T-helper 9 cell (primary cell): Measurements from ENCODE around the gene APOO.

Experiments
- DNase-seq: peaks from one replicate; pipeline ENCODE4 v3.0.0-alpha.2; 2020
- total RNA-seq, 2 donors: gene quantifications; one replicate each; lab custom pipeline; 2026; lab: John Stamatoyannopoulos, UW

The APOO gene
- total RNA-seq, result 2.9 to 5.3 reads per million in 2 donors

DNA sequence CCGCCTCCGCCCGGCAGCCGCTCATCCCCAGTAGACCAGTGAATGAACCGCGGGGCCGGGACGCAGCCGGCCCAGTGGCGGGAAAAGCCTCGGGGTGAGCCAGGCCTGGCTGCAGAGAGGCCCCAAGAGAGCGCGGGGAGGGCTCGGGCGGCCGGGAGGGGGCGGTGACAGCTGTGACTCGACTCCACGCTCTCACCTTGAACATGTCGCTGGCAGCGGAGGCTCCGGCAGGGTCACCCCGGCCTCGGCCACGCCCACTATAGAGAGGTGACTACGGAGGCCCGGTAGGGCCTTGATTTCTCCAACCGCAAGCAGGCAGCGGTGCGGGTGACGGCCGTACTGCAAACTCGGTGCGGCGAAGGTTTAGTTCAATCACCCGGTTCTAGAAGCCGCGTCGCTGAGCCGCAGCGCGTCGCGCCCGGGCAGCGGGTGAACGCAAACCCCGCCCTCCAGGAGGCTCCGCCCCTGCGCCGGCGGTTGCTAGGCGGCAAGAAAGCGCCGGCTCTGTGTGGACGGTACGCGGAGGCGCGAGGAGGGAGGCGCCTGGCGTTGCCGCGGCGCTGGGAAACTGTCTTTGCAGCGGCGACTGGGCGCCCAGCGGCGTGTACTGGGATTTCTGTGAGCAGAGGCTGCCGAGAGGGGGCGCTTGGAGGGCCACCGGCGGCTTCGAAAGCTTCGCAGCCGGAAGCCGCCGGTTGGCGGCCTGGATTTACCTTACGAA, at the start of gene APOO, which contains the start of gene CXorf58:
Gene APOO, minus strand, starts transcription at position 441 of the 721 bp plus-strand sequence. Its CDS starts 236 bp downstream, at position 205.
Gene CXorf58, plus strand, starts transcription at position 509 of the 721 bp plus-strand sequence. CDS start 2,297 bp downstream, outside the sequence.
- DNase-seq, result peak; percentile 82

DNA sequence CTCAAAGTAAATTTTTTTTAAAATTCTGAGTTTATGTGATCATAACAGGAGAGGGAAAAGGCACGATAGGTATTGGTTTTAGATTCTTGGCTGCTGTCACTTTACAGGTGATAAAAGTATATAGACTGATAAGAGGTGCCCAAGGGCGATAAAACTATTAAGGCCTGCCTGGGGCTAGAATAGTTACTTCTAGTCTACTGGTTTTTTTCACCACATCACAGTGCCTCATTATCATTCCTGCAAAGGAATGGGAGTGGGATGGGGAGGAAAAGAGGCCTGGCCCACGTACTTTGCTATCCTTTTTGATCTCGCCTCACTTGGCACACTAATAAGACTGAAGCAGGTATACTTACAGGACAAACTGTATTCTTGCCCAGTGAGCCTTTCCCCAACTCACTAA, 46.7 kb upstream of the APOO start:
- no peak for DNase-seq

DNA sequence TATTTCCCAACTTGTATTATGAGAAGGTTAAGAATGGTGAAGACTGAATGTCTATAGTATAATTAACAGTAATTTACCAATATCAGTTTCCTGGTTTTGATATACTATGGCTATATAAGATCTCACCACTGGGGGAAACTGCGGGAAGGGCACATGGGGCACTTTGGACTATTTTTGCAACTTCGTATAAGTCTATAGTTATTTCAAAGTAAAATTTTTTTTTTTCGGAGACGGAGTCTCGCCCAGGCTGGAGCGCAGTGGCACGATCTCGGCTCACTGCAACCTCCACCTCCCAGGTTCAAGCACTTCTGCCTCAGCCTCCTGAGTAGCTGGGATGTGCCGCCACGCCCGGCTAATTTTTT, 46.2 kb upstream of the APOO start:
- no peak for DNase-seq

DNA sequence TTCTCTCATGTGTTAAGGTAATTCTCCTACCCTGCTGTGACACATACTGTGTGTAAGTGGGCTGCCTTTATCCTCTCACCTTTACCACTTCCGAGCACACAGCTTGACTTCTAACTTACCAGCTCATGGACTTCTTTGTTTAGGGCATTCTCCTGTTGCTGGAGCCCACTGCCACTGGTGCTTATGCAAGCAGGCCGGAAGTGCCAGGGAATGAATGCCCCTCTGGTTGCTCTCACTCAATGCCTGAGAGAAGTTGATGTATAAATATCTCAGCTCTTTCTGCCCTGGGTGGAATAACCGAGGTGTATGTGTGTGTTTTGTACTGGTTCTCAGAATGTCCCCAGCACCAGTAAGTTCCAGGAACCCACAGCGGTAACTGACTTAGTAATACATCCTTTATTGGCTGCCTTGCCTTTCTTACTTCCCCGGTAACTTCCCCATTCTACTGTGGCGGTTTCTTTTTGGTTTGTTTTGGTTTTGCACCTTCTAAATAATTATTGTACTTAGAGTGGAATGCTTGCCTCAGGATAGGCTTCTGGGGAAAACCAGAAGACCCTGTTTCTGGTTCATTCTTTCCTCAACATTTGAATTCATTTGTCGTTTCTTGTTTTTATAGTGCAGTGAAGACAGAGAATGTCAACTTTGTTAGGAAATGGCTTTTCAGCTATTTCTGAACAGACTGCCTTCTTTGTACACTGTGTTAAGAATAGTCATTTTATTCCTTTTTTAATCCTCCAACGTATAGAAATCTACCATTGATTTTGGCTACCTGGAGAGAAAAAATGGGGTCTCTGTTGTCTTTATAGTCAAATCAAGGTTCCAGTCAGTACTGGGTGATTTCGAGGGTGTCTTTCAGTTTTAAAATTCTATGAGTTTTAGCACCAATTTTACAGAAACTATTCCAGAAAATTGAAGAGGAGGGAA, 45.5 kb upstream of the APOO start:
- DNase-seq, result peak; percentile 4

DNA sequence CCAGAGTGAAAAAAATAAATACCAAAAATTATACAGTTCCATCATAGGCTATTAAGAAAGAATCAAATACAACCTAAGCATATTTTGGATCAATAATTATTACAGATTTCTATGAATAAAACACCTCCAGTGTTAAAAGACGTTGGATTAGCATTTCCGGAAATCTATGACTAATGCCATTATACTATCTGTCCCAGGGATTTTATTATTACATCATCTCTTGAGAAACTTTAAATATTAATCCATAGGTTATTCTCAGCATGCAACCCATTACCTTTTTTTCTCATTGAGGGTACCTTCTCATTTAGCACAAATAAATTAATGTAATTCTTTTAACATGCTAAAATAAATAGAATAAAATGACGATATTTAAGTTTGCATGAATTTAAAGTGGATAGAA, 44.7 kb upstream of the APOO start:
- DNase-seq, result no peak

DNA sequence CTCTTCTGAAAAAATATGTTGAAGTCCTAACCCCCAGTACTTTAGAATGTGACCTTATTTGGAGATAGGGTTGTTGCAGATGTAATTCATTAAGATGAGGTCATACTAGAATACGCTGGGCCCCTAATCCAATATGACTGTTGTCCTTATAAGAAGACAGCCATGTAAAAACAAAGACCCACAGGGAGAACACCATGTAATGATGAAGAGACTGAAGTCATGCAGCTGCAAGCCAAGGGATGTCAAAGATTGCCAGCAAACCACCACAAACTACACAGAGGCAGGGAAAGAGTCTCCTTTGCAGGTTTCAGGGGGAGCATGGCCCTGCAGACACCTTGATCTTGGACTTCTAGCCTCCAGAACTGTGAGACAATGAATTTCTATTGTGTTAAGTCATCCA, 37.5 kb upstream of the APOO start:
- no peak for DNase-seq

DNA sequence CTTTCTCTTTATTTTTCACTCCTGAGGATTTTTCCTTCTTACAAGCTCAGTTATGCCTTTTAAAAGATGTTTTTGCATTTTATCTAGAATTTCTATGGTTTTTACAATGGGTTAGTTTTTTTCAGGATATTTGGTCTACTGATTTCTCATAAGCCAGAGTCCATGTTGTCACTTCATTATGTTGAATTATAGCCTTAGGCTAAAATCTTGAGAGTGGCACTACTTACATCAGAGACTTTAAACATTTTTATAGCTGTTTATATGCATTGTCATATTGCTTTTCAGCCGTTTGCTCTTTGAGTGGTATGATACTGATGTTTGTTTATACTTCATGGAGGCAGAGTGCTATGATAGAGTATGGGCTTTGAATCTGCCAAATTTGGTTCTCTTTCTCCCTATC, 36.5 kb upstream of the APOO start:
- no peak for DNase-seq

DNA sequence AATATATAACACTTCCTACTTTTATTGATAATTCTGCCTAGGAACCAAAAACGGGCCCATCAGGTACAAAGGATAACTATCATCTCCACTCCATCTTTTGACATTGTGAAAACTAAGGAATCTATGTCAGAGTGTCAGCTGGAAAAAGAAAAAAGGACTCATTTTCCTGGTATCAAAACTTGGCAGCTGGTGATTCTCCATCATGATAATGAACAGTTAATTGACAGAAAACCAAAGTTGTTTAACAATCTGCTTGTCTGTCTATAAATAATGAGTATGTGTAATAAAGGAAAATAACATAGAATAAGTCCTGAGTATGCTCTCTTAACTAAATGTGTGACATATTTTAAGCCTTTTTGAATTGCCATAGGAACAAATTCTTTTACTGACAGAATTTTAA, 31.5 kb upstream of the APOO start:
- no peak for DNase-seq

DNA sequence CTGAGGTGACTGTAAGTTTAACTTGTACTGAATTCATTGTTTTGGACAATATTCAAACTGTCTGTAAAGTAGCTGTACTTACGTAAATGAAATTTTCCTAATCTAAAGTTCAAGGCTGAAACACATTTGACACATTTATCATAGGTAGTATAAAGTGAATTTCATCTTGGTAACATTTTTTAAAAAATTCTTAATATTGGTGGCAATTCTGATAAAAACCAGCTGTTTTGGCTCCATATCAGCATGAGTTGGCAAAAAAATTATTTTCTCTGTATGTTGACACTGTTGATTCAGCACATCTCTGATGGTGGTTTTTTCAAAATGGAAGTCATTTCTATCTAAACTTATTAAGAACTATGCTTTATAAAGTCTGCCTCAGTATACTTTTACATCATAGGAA, 31.0 kb upstream of the APOO start:
- no peak for DNase-seq

DNA sequence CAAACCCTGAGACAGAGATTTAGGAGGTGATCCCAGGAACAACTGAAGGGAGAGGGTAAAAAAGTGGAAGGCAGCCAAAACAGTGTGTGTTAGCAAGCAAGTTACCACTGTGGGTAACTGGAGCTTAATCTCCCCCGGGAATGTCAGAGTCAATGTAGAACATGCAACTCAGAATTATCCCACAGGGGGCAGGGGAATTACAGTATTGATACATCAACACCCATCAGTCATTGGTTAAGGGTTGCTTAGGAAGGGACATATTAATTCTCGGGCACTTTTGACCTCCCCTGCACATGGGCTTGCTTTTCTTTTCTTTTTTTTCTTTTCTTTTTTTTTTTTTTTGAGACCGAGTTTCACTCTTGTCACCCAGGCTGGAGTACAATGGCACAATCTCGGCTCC, 29.4 kb upstream of the APOO start:
- DNase-seq, result no peak

DNA sequence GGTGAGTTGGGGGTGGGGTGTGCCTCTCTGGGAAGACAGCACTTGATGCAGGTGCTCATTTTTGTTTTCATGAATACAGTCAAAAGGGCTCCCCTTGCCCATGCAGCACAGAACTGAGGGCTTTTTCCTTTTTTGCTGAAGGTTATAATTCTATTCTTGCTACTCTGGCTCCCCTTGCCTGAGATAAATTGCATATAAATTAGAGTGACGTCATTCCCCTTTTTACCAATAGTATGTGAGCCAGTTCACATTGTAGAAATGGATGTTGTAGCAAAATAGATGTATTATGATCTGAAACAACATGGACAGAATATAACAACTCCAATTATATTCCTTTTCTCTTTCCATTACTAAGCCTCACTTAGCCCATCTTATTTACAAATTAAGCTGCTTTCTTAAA, 28.4 kb upstream of the APOO start:
- no peak for DNase-seq

DNA sequence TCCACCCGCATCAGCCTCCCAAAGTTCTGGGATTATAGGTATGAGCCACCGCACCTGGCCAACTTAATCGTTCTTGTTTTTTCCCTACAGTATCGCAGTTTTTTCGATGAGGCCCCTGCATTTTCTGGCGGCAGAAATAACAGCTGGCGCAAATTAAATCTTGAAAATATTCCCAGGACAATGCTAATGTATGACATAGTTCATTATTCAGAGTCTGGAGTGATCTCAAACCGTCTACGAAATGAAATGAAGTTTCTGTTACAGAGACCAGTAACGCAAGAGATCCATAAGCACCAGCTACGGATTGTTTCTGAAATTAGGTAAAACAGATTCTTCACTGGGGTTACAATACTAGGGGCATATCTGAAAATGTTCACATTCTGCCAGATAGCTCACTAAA, 27.4 kb upstream of the APOO start:
- DNase-seq, result no peak

DNA sequence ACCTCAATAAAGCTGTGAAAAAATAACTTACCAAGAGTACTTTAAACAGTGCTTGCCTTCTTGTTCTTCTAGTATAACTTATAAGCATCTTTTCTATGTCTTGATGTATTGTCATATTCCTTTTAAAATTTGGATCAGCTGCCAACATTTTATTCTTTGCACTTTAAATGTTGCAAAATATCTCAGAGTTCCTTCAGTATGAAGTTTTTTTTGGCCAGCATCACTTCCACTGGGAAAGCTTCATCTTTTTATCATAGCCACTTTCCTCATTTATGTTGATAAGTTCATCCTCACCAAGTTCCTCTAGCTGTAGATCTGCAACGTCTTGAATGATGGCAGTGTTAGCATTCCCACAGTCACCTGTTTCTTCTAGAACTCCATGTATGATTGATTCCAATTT, 24.3 kb upstream of the APOO start:
- DNase-seq, result no peak

DNA sequence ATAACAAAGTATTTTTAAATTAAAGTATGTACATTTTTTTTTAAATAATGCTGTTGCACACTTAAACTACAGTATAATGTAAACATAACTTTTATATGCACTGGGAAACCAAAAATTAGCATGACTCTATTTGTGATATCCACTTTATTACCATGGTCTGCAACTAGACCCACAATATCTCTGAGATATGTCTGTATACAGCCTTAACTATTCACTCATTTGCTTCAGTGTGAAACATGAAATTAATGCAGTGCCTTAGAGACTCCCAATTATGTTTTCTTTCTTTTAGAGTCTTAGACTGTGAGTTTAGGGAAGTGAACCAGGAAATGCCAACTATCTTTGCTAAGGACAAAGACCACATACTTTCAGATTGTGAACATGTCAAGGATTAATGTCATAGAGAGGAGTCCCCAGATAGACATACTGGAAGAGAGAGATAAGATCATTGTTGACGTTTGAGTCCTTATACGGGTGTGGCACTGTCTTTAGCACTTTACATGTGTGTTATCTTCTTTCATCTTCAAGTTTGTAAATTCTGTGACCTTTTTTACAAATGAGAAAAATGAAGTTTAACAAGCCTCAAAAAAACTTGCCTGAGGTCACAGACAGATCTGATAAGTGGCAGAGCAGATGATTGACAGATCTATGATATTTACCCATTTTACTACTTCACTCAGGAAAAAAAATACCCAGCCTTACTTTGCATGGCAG, 23.3 kb upstream of the APOO start:
- no peak for DNase-seq

DNA sequence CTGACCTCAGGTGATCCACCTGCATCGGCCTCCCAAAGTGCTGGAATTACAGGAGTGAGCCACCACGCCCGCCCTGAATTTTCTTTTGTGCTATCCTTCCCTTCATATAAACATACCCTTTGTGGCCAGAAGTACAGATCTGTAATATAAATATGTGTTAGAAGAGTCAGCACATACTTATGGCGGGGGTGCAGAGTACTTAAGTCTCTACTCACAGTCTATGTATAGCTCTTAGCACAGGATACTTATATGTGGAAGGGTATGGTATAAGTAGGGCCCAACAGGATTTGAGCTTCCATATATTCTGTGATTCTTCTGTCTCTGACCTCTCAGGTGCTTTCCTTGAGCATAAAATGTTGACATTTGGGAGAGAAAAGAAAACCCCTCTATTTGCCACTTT, 18.3 kb upstream of the APOO start:
- no peak for DNase-seq

DNA sequence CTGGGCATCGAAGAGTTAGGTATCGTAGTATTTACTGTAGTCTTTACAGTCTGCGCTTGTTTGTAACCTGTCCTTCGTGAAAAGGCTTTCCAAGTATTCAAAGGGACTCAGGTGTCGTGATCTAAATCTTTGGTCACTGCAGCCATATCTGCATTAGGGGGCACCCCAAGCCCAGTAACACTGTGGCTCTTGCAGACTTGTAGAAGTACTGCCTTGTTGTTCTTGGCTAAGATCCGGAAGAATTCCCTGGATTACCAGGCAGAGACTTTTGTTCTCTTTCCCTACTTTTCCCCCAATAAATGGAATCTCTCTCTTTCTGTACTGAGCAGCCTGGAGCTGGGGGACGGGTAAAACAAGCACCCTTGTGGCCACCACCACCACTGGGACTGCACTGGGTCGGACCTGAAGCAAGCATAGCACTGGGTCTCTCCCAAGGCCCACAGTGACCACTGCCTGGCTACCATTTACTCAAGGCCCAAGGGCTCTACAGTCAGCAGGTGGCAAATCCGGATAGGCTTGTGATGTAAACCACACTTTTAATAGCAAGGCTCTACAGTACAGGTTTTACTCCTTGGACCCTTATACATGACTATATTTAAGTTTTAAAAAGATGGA, 12.1 kb upstream of the APOO start:
- no peak for DNase-seq

DNA sequence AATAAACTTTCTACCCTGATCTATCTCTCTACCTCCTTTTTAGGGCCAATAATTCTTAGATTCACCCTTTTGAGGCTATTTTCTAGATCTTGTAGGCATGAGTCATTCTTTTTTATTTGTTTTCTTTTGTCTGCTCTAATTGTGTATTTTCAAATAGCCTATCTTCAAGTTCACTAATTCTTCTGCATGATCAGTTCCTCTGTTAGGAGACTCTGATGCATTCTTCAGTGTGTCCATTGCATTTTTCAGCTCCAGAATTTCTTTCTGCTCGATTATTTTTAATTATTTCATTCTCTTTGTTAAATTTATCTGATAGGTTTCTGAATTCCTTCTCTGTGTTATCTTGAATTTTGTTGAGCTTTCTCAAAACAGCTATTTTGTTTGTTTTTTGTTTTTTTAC, 11.4 kb upstream of the APOO start:
- no peak for DNase-seq

DNA sequence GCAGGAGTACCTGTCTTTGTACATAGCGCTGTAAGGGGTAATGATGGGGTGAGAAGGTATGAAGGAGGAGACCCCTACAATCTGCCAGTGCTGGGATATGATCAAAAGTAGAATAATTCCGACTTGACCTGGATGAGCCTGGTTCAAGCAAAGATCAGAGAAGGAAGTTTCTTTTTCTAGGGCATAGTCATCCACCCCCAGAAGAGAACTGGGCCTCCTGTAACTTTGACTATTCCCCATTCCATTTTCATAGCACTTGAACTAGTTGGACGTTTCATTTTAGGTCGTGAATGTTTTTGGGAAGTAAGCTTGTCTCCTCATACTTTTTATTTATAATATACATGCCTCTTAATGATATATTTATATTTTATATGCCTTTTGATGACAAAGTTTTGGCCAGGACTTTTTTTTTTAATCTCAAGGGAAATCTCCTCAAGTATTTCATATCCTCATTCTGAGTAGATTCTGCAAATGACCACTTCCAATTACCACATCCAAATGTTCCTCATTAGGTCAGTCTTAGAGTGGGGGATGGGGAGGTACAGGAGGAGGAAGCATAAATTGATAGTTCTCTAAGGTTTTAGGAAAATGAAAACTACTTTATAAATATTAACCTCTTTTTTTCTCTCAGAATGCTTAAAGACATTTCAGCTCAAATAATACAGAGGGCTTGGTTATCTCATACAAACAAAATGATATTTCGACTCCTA, 3.5 kb upstream of the APOO start:
- DNase-seq, result no peak

DNA sequence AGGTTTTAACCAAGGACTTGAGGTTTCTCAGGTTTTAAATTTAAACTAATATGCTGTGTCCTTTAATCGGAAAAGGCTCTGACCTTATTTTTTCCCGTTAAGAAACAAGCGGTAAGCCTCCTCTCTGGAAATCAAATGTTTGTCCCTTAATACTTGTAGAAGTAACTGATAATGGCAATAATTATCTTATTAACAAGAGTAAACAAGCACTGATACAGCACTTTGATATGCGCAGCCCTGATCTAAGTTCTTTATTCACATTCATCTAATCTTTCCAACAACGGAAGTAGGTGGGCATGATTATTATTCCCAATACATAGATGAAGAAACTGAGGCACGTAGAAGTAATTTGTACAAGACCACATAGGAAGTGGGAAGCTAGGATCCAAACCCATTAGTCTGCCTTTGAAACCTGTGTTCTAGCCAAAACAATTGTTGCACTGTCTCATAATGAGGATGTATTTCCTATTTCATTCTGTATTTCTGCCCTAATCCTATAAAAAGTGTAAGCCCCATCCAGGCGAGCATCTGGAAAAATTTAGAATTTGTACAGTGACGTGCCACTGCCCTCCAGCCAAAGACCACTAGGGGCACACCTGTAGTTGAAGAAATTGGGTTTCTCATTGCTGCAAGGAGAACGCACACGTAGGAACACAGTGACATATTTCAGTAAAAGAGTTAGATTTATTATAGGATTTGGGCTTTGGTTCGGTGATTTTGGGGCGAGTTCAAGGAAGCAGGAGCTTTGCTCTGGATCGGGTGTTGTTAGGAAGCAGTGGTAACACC, 674 bp upstream of the APOO start:
- DNase-seq, result no peak

DNA sequence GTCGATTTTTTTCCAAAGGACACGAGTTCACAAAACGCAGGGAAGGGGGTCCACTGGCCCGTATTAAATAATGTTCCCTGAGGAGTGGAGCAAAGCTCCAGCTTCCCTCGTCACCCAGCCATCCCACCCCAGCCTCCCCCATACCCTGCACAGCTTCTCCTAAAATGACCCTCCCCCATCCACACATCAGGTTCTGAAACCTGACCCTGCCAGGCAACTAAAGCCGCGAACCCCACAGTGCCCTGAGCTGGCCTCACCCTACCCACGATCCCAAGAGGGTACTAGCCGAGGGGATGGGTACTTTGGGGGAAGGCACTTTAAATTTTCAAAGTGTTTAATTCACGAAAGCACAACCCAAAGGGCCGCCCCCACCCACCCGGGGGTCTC, 634 bp downstream of the APOO start:
- DNase-seq, result no peak

DNA sequence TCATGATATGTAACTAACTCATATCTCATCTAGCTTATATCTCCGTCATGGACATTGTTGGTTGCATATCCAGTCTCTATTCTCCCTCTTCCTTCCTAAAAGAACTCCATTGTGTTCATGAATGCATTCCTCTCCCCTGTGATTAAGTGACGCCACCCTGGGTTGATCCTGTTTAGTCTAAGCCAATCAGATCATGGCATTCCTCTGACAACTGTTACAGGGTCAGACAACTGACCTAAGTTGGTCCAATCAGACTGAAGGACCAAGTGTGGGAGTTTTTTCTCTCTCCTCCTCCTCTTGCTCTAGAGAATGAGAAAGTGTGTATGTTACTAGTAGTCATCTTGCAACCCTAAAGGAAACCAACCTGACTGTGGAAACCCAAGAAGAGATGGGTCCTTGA, 3.6 kb downstream of the APOO start:
- DNase-seq, result no peak

DNA sequence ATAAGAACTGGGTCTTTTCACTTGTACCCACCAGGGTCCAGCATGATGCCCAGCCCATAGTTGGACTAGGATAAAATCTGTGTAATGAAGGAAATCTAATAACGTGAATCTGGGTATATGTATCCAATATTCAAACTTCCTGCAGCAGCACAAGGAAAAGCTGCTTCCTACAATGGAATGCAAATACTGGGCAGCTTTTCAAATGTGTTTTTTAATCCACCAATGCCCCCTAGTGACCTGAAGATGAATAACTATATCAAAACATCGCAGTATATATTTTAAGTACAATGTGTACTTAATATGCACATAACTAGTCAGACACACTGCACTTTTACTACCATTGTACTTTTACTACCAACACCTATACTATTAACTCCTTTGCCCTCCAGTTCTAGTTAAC, 5.3 kb downstream of the APOO start:
- DNase-seq, result no peak
